ENCODE measurements around the gene CRTC1.
A peak's percentile ranks its signal among the peaks of the same experiment; 100 is the strongest.

Gene CRTC1

GRCh38 chr19:18759995-18760426 is 76.5 kb downstream of the CRTC1 start:
- no peak for DNase-seq (ENCODE audit: low read depth)
- TF ChIP-seq, protein P1, sequence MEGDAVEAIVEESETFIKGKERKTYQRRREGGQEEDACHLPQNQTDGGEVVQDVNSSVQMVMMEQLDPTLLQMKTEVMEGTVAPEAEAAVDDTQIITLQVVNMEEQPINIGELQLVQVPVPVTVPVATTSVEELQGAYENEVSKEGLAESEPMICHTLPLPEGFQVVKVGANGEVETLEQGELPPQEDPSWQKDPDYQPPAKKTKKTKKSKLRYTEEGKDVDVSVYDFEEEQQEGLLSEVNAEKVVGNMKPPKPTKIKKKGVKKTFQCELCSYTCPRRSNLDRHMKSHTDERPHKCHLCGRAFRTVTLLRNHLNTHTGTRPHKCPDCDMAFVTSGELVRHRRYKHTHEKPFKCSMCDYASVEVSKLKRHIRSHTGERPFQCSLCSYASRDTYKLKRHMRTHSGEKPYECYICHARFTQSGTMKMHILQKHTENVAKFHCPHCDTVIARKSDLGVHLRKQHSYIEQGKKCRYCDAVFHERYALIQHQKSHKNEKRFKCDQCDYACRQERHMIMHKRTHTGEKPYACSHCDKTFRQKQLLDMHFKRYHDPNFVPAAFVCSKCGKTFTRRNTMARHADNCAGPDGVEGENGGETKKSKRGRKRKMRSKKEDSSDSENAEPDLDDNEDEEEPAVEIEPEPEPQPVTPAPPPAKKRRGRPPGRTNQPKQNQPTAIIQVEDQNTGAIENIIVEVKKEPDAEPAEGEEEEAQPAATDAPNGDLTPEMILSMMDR (IDR thresholded peaks at IDR 0.05; ENCODE audit: insufficient read depth, low read depth, low read length, missing control alignments), result no peak
- no peak overlapping the region for H3K4me3 ChIP-seq (ENCODE audit: low read length)

DNA sequence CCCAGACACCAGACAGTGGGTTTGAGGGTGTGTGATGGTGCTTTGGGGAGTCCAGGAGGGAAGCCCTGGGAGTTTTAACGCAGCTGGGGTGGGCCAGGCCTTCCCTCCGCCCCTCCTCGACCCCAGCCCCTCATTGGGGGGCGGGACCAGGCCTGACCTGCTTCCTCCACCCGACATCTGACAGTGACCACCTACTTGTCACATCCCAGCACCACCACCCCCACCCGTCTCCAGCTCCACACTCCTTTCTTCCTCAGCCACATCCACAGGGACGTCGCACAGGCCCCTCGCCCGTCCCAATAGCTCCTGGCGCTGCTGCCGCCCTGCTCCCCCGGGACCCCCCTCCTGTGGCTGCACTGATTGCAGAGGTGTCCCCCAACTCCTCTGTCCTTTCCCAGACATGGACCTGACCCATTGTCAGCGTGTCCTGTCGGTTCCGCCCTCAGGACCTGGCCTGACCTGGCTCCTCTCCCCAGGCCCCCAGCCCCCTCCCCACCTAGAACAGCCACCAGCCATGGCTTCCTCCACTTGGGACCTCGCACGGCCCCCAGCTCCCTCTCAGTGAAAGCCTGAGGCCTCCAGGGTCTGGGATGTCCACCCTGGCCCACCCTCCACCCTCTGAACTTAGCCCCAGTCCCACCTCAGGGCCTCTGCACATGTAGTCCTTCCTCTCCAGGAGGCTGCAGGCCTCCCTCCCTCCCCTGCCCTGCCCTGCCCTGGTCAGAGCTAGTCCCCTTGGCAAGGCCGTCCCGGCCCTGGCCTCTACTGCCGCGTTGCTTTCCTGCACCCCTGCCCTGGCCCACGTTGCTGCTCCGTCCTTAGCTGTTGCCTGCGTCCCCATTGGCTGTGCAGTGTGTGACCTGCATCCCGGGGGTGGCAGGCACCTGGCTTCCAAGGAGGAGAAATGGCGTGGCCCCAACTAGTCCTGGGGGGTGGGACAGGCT is 77.2 kb downstream of the CRTC1 start:
- DNase-seq (ENCODE audit: low read depth), result no peak
- H3K4me3 ChIP-seq (ENCODE audit: low read length), result no peak overlapping the region
- TF ChIP-seq, protein P1 (IDR thresholded peaks at IDR 0.05; ENCODE audit: insufficient read depth, low read depth, low read length, missing control alignments), result no peak

- H3K4me3 ChIP-seq (ENCODE audit: low read length), result no peak overlapping the region
- TF ChIP-seq, protein P1 (IDR thresholded peaks at IDR 0.05; ENCODE audit: insufficient read depth, low read depth, low read length, missing control alignments), result no peak
- no peak for DNase-seq (ENCODE audit: low read depth)
Measured at GRCh38 chr19:18761531-18762110, 78.1 kb downstream of the CRTC1 start.

DNA sequence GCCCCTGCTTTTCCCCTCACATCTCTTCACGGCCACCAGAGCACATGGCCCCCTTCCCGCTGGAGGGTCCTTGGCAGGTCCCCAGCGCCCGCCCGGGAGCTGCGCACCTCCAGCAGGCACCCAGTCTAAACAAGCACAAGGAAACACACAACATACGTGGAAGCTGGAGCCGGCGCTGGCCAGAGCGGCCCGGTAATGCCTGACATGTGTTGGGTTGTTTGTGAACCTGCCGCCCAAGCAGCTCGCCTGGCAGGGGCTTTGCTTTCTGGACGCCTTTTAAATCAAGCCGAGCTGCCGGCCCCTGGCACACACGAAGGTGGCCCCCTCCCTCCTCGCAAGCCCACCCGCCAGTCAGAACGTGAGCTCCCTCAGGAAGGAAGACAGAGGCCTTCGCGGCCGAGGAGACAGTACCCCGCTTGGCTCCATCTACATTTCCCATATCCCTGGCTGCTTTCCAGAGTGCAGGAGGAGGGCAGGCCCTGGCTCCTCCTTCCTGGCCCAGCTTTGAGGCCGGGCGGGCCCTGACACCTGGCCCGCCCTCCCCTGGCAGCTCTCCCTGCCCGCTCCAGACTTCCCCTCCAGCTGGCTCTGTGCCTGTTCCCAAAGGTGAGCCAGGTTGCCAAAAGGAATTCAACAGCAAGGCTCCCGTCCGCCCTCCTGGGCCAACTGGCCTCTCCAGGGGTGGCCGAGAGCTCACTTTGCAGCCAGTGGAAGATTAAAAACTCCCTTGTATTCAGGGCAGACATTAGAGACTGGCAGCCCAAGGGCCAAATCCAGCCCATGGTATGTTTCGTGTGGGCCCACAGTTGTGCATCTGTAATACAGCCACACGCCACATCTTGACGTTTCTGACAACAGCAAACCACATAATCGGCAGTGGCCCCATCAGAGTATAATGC is 78.9 kb downstream of the CRTC1 start:
- peak; percentile 85 for DNase-seq (ENCODE audit: low read depth)
- TF ChIP-seq, protein P1 (IDR thresholded peaks at IDR 0.05; ENCODE audit: insufficient read depth, low read depth, low read length, missing control alignments), result no peak
- no peak overlapping the region for H3K4me3 ChIP-seq (ENCODE audit: low read length)

DNA sequence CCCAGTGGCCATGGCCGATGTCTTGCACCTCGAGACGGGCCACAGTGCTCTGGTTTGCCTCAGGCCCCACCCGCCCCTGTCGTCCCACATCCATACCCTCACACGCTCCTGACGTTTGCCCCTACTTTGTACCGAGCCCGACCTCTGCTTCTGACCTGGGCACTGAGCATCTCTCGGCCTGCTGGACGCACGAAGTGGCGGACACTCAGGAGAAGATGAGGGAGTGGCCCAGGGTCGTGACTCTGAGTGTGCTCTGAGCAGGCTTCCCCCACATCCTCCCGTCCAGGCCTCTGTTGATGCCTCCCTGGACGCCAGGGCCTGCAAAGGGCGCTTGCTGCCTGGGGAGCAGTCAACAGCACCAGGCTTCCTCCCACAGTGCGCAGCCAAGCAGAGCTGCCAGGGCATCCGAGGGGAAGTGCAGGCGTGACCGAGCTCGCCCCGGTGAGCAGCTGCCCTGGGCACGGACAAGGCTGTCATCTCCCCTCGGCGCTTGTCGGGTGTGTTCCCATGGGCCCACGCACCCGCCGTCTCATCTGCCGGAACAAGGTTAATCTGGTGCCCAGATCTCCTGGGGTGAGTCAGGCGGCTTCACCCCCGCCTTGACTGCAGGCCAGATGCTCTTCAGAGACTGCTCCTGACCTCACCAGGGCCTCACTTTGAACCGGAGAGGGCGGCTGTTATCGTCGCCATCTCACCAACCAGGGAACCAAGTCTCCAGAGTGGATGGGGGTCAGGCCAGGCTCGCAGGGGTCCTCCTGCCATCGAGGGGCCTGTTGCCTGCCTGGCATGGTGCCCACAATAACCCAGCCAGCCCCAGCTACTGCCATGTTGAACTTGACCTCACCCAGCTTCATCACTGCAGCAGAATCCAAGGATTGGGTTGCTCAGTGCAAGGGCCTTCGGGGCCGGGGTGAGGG is 80.5 kb downstream of the CRTC1 start:
- no peak overlapping the region for H3K4me3 ChIP-seq (ENCODE audit: low read length)
- DNase-seq (ENCODE audit: low read depth), result peak; percentile 98

More for the DNA sequence above, 80.5 kb downstream of the CRTC1 start:
- TF ChIP-seq, protein P1 (IDR thresholded peaks at IDR 0.05; ENCODE audit: insufficient read depth, low read depth, low read length, missing control alignments), result no peak

Data from epithelial cell of esophagus (primary cell).